Stimulated activated CD4-positive, alpha-beta T cell treated with anti-CD3 and anti-CD28 coated beads, Interleukin-15, amount 100 ng/mL, for 1 hour (primary cell): Measurements from ENCODE around the gene MARCHF10.
"Not testable (repeated sequence)": the region's sequence is repeated elsewhere in the genome, so short reads cannot be mapped to it uniquely, and the experiment has no call there.

ENCODE experiments used
- DNase-seq, 2 donors: peaks; one replicate each; pipeline ENCODE4 v3.0.0-alpha.2; 2020; ENCODE audit warnings: low read depth in 1 of 2, low spot score in 1 of 2

MARCHF10 gene, protein sequence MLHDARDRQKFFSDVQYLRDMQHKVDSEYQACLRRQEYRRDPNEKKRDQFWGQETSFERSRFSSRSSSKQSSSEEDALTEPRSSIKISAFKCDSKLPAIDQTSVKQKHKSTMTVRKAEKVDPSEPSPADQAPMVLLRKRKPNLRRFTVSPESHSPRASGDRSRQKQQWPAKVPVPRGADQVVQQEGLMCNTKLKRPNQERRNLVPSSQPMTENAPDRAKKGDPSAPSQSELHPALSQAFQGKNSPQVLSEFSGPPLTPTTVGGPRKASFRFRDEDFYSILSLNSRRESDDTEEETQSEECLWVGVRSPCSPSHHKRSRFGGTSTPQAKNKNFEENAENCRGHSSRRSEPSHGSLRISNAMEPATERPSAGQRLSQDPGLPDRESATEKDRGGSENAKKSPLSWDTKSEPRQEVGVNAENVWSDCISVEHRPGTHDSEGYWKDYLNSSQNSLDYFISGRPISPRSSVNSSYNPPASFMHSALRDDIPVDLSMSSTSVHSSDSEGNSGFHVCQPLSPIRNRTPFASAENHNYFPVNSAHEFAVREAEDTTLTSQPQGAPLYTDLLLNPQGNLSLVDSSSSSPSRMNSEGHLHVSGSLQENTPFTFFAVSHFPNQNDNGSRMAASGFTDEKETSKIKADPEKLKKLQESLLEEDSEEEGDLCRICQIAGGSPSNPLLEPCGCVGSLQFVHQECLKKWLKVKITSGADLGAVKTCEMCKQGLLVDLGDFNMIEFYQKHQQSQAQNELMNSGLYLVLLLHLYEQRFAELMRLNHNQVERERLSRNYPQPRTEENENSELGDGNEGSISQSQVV

DNA sequence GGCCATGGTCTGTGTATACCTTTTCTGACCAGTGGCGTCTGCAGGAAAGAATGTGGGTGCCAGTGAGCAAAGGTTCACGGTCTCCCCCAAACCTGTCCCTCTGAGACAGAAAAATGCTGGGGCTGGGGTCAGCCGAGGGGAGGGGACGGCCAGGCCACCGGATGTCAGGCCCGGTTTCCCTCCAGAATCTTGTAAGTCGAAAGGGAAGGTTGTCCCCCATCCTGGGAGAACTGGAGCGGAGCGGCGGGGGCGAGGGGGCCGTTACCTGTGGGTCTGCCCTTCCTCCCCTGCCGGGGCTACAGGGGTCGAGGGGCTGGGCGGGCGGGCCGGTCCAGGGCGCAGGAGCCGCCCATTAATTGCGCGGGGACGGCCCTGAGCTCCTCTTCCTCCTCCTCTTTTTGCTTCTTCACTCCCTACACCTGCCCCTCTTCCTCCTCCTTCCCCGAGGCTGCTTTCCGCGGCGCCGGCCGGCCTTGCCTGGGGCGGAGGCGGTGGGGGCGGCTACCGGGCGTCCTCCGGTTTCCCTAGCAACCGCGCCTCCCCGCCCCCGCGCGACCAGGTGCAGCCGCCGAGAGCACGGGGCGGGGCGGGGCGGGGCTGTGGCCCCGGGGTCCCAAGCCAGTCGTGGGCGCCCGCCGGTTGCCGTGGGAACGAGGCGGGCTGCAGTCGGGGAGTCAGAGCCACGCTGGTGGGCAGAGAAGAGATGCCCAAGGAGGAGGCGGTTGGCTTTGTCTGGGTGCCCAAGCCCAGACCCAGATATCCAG, at the start of gene MARCHF10:
MARCHF10 (minus strand) TSS at position 503 of the 764 bp plus-strand sequence. CDS start 6,579 bp downstream, outside the sequence.
- DNase-seq: peak in 1 of 2 donors; percentile 31

GRCh38 chr17:62857526-62857925, 49.4 kb upstream of the MARCHF10 start:
- no peak for DNase-seq

DNA sequence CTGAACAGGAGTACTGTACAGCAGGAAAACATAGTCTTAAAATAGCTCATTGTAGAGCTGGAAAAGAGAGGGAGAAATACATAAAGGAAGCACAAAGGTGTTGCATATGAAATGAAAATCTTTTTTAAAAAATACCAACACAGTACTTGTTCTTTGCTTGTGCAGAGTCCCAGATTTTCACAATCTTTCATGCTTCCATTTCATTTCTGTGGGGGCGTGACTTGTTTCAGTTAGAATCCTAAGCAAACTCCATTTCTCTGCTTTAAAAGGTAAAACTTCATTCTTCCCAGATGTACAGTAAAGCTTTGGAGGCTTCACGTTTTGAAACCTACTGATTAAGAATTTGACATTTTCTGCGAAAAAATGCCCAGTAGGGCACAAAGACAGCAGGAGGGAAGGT, 48.5 kb upstream of the MARCHF10 start:
- DNase-seq: no peak

- no peak for DNase-seq
Measured at GRCh38 chr17:62855156-62855555, 47.0 kb upstream of the MARCHF10 start.

GRCh38 chr17:62854098-62854680, 46.1 kb upstream of the MARCHF10 start:
- DNase-seq: no peak

GRCh38 chr17:62852195-62852594, 44.1 kb upstream of the MARCHF10 start:
- no peak for DNase-seq

- DNase-seq: not testable (repeated sequence)
Measured at GRCh38 chr17:62849591-62850415, 41.7 kb upstream of the MARCHF10 start.

DNA sequence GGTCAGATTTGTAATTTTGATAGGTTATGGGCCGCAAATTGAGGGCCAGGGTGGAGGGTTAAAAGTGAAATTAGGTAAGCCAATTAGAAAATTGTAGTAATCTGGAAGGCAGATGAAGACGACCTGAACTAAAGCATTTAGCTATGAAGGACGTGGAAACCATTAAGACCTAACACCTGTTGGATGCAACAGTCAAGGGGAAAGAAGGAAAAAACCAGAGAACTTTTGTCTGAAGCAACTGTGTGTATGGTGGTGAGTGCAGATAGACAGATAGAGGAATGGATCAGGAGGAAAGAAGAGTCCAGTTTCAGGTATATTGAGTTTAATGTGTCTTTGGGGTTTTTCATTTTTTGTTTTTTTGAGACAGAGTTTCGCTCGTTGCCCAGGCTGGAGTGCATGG, 40.2 kb upstream of the MARCHF10 start:
- no peak for DNase-seq

- no peak for DNase-seq
Measured at GRCh38 chr17:62847426-62847825, 39.3 kb upstream of the MARCHF10 start.

DNA sequence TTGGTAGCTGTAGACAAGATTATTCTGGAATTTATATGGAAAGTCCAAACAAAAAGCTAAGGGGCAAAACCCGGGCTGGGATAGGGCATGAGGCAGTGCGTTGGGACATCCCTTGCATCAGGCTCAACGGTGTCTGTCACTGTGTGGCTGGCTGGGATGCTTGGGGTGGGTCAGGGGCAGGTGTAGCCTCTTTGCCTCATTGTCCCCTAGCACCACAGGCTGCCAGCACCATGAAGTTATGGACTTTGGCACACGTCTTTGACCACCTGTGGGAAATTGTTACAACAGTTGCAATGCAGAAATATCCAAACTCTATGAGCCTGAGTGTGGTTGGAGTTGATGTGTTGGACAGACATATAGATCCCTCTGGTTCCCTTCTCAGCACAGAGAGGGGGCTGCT, 32.8 kb upstream of the MARCHF10 start:
- no peak for DNase-seq

GRCh38 chr17:62833816-62834215, 25.7 kb upstream of the MARCHF10 start:
- not testable (repeated sequence) for DNase-seq

- DNase-seq: no peak
Measured at GRCh38 chr17:62832405-62832804, 24.3 kb upstream of the MARCHF10 start.

DNA sequence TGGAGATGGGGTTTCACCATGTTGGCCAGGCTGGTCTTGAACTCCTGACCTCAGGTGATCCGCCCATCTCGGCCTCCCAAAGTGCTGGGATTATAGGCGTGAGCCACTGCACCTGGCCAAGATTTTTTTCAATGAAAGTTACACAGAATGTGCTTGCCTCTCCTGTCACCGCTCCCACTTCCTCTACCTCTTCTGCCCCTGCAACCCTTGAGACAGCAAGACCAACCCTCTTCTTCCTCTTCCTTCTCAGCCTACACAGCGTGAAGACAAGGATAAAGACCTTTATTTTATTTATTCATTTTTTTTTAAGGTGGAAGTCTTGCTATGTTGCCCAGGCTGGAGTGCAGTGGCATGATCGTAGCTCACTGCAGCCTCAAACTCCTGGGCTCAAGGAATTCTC, 23.0 kb upstream of the MARCHF10 start:
- DNase-seq: not testable (repeated sequence)

DNA sequence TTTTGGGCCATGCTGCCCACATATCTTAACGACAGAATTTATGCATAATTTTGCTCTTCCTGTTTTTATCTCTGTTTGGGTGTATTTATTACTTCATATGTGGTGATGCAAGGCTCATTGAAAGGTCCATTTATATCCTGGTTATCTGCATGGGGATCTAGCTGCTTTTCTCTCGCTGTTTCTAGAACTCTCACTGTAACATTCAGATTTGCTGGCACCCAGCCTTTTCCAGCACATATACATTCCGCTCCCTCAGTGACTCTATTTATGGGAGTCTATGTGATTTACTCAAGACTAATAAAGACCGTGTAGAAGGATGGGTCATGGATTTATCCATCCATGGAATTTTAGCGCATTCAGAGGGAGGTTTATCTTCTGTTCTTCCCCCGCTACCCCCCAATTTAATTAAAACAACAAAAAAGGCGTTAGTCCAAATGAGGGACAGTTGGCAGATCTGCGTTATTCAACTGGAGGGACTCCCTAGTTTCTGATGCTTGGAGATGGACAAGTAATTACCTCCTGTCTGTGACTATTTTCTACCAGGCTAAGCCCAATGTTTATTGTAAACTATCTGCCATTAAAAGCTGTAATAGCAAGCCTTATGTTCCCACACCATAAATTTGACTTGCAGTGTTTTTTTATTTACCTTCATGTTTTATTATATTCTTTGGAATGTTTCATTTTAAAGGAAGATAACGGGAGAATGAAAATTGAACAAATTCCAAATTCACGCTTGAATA, 19.8 kb upstream of the MARCHF10 start:
- DNase-seq: no peak

DNA sequence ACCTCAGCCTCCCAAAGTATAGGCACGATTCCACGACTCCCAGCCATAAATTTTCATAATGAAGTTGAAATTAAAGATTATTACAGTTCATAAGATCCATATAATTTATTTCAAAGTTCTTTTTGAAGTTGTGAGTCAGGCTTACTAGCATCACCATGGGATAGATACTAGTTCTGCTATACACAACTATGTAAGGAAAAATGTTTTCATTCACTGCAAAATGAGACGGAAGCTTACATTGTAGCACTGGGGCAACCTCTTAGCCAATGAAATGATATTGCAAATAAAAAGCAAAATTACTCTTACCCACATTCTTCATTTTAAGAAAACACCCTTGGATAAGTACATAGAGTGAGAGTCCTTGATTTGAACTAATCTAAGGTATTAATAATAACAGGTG, 18.8 kb upstream of the MARCHF10 start:
- no peak for DNase-seq

DNA sequence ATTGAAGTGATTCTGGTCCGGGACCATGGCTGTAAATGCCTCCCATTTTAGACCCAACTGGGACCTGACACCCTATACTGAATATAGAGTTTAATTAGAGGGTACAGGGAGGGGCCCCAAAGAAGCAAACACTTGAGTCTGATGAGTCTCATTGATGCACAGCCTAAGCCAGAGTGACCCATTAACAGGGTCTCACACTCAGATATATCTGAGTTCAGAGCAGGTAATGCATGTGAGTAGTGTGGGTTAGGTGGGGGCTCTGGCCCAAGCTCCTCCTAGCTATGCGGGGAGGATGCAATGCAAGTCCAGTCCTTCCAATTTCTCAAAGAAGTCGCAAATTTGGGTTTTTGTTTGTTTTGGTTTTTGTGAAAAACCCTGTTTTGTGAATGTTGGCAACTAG, 17.1 kb upstream of the MARCHF10 start:
- no peak for DNase-seq

- no peak for DNase-seq
Measured at GRCh38 chr17:62824290-62825131, 16.4 kb upstream of the MARCHF10 start.

GRCh38 chr17:62823111-62823893, 15.2 kb upstream of the MARCHF10 start:
- no peak for DNase-seq
